HUDEP-2 (cell line): ENCODE measurements around the gene RNF19B.
"Not testable (repeated sequence)": the region's sequence is repeated elsewhere in the genome, so short reads cannot be mapped to it uniquely, and the experiment has no call there.

Experiments
- DNase-seq, 76 experiments: peaks; one replicate each; lab custom pipeline; 2025; ENCODE audit not compliant: unreplicated experiment in 76 of 76; lab: John Stamatoyannopoulos, UW

The RNF19B gene

DNA sequence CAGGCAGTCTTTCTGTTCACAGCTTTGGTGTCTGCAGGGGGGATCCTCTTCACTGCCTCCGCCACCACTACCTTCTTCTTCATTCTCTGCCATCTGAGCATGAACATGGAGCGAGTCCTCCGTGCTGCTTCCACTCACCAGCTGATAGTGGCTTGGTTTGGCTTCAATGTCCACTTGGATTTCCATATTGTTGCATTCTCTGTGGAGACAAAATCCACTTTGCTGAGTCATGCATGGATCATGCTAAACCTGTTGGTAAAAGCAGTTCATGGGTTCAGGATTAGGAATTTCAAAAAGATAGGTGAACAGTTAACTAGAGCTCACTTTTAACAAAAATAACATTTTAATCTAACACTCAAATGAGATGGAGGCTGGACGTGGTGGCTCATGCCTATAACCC is 27.5 kb downstream of the RNF19B start:
- DNase-seq = no peak

DNA sequence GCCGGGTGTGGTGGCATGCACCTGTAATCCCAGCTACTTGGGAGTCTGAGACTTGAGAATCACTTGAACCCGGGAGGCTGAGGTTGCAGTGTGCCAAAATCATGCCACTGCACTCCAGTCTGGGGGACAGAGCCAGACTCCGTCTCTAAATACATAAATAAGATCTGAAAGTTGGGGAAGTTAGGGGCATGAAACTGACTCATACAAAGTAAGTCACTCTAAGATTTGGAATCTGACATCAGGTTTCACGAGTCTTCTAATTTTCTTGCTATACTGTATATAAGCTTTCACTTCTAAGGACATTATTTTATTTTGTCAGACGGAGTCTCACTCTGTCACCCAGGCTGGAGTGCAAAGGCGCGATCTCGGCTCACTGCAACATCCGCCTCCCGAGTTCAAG is 30.1 kb downstream of the RNF19B start:
- no peak for DNase-seq

DNA sequence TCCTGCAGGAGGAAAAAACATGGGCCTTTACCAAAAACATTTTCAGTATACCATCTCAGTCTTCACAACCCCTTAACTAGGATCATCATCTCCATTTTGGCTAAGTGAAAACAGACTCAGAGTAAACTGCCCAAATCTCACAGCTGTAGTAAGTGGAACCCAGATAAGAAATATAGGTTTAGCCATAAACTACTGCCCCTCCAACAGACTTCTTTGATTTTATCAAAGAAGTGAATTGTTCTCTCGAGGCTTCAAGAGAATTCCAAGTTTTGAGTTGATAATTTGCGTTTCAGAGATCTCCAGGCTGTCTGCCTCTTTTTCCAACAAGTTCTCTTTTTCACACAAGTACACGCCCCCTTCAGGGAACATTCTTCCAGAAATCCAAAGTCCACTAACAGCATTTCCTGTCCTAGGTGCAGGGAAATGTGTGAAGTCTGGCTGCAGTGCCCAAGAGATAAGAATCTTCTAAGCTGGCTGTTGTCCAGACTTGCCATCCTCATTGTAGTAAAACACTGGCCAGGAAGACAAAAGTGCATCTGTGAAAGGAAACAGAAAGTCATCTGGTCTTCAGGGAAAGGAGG is 30.8 kb downstream of the RNF19B start:
- DNase-seq = peak in 10 of 76 experiments; percentile 5 to 25 (median 14)

DNA sequence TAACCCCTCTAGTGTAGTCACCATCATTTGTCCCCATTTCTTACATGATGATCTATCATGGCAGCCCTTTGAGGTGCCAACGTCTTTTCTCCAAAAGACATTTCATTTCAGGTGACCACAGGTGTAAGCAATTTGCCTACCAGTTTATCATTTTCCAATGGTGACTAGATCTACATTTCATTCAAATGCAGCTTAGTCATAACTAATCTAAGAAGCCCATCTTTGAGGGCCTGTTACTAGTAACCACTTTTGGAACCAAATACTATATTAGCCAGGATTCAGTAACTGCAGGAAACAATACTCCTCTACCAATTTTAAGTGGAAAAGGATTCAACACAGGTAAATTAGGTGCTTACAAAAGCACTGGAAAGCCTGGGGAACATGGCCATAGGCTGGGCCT is 32.8 kb downstream of the RNF19B start:
- DNase-seq = no peak

DNA sequence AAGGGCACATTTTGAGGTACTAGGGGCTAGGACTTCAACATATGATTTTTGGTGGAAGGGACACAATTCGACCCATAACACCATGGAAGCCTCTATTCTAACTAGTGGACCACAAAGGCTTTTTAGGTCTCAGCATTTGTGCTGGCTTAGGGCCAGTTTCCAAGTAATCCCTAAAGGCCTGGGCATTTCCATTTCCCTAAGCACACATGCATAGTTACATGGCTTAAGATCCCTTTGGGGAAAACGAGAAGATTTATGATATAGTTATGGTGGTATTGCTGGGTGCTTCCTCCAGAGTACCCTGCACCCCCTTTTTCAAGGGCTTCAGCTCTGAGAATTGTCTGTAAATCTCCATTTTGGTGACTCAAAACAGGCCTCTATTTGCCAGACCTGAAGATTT is 35.2 kb downstream of the RNF19B start:
- no peak for DNase-seq

DNA sequence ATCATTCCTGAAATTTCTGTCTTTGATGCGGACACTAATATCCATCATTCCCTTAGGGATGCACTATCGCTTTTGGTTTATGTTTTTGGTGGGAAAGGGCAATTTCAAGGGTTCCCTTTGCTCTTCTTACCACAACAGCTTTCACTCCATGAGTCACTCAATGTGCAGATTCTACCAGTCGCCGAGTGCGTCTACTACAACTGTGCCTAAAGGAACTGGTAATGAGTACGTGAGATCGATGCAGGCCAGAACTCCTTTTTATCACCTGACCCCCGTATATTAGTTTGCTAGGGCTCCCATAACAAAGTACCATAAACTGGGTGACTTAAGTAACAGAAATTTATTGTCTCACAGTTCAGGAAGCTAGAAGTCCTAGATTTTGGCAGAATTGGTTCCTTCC is 35.9 kb downstream of the RNF19B start:
- DNase-seq = no peak

DNA sequence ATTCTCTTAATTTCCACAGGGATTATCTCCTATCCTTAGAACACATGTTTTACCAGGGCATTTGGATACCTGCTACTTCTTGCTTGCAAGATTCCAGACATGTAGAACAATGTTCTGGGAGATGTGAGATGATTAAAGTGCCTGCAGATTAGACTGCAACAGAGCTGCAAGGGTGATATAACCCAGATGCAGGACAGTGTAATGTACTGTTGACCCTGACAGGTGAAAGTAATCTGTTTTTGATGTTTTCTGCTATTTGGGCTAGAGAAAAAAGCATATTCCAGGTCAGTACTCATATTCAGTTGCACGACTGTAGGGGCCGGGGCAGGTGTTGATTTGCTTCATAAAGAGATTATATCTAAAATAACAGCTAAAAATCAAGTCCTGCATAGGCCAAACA is 36.3 kb downstream of the RNF19B start:
- DNase-seq = no peak

DNA sequence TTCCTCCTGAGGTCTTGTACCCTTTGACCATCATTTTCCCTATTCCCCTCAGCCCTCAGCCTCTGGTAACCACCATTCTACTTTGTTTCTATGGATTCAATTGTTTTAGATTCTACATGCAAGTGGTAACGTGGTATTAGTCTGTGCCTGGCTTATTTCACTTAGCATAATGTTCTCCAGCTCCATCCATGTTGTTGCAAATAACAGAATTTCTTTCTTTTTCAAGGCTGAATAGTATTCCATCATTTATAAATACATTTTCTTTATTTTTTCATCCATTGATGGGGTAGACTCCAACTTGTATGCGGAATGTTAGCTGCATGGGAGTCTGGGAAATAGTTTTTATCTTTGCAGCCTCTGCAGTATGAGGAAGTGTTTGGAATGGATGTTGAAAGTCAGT is 37.2 kb downstream of the RNF19B start:
- DNase-seq = no peak

DNA sequence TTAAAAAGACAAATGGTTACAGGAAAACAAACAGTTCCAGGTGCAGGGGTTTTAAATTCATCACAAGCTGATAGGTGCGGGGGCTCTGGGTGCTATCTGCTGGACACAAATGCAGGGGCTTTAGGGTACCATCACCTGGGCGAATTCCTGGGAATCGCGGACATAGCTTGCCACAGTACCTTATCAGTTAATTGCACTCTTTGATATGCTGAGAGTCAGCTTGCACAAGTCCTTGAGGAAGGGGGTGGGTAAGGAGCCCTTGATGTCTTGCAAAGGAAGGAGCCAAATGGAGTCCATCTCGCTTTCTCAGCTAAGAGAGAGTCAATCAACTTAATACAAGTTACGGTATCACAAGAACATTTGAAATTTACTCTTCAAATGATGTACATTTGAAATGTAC is 38.0 kb downstream of the RNF19B start:
- DNase-seq = no peak

DNA sequence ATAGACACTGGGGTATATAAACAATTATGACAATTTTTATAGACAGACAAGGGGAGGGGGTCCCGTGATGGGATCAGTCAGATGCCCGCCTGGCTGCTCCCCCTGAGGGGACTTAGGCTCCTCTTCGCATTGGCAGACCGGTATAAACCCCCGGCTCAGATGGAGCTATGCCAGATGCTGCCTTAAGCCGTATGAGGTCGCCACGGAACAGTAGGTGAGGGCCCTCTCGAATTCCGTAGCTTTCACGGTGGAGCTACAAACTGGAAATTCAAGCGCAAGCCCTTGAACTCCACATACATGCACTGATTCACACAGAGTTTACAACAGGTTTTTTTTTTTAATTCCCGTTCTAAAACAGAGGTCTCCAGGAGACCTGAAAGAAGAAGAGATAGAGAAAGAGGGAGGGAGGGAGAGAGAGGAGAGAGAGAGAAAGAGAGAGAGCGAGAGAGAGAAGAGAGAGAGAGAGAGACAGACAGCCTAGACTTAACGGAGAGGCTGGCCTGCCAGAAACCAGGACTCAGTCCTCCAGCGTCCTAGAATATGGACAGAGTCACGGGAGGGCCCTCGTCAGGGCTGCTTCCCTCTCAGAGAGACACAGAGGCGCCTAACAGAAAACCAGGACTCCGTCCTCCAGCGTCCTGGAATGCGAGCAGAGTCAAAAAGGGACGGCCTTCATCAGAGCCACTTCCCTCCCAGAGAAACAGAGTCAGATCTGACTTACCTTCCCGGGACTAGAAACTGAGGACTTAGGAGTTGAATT is 39.0 kb downstream of the RNF19B start:
- DNase-seq = no peak

DNA sequence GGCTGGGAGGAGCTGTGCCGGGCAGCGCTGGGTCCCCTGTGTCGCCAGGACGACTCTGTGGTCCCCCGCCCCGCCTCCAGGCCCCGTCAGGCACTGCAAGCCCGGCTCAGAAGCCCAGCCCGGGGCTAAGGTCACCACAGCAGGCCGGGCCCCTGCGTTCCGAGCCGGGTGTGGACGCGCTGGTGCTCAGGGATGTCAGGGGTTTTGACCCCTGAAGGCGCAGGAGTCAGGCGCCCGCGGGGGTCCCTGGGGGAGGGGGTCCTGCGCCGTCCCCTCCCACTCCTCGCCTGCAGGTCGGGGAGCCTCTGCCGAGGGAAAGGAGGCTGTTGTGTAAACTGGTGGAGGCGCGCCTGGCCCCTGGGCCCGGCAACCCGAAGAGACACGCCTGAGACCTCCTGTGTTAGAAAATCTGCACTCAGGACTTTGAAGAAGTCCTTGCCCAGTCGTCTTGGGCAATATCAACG is 39.7 kb downstream of the RNF19B start:
- DNase-seq = no peak

DNA sequence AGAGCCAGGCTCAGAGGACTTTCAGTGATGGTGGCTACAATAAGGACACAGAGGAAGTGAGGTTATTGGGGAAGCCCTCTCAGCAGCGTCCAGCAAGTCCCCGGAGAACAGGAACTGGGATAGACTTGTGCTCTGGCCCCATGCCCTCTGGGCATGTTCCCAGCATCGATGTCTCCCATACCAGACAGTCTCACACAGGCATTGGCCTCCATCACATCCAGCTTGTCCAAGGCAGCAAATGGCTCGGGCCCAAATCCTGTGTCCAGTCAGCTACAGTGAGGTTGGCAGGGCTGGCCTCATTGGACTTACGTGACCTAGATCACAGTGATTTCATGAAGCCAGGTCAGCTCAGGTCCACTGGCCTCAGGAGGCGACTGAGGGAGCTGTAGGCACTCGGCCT is 43.8 kb downstream of the RNF19B start:
- DNase-seq = no peak

DNA sequence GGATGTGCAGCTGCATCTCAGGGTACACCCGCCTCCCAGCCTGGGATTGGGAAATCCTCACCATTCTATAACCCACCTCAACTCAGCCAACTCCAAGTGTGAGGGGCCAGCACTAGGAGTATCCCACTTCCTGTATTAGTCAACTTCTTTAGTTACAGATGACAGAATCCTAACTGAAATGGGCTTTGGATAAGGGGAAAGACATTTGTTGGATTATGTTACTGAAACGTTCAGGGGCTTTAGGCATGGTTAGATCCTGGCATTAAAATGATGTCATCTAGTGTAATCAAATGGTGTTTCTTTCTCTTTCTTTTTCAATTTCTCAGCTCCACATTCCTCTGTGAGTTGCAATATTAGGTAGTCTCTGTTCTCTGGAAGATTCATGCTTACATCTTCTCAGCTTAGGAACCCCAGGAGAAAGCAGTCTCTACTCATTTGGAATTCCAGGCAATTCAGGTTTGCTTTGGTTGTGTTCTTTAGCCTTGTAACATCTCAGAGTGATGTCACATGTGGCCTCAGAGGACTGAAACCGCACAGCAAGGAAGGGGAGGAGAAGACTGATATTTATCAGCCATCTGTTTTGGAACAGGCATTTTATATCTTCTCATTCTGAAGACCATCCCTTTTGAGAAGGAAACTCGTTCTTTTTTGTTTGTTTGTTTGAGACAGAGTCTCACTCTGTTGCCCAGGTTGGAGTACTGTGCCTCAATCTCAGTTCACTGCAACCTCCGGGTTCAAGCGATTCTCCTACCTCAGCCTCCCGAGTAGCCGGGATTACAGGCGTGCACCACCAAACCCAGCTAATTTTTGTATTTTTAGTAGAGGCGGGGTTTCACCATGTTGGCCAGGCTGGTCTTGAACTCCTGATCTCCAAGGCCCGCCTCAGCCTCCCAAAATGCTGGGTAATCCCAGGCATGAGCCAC is 44.5 kb downstream of the RNF19B start:
- peak in 2 of 76 experiments; percentile 2 to 9 for DNase-seq

DNA sequence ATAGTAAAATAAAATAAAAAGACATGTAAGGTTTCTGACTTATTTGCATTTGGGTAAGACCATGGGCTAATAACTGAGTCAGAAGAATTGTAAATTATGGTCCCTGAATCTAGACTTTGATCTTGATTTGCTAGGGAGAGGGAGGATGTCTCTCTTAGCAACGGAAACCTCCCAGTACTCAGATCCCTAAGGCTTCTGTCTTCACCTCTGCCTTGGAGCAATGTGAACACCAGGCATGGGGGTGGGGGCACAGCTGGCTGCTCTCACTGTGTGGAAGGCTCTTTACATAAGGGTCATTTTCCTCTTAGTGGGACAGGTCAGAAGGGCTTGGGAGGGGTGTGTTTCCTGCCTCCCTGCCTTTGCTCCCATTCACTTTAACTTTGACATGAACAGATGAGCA is 46.4 kb downstream of the RNF19B start:
- no peak for DNase-seq

DNA sequence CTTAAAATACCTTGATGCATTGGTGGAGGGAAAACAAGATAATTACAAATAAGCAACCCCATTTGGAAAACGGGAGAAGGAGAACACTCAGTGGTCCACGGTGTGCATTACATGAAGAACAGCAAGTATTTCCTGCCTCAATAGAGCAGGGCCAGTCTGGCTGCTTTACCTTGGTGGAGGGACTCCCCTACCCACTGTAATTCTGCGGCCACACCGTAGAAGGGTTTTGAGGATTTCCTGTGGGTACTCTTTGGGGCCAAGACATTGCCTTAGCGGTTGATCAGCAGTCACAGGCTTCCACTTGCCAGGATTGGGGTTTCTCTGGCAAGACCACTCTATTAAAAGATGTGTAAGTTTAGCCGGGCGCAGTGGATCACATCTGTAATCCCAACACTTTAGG is 47.1 kb downstream of the RNF19B start:
- DNase-seq = no peak

DNA sequence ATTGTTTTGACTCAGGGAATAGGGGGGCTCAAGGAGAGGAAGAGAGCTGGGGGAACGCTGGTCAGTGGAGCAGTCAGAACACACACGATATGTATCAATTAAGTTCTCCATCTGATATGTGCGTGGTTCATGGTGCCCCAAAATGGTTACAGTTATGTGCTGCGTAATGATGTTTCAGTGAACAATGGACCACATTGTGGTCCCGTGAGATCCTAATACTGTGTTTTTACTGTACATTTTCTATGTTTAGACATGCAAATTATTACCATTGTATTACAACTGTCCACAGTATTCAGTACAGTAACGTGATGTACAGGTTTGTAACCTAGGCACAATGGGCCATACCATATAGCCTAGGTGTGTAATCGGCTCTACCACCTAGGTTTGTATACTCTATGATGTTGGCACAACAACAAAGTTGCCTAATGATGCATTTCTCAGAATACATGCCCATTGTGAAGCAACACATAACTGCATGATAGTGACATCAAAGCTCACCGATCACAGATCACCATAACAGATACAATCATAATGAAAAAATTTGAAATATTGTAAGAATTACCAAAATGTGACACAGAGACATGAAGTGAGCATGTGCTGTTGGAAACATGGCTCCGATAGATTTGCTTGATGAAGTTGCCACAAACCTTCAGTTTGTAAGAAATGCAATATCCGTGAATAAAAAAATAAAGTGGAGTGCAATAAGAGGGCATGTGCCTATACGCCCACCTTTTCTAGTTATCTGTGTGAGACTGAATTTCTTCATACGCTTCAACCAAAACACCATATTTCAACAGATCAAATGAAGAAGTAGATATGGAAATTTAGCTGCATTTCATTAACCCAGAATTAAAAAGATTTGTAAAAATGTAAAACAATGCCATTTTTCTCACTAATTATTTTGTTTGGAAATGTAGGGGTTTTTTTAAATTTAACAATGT is 48.6 kb downstream of the RNF19B start:
- DNase-seq = no peak

DNA sequence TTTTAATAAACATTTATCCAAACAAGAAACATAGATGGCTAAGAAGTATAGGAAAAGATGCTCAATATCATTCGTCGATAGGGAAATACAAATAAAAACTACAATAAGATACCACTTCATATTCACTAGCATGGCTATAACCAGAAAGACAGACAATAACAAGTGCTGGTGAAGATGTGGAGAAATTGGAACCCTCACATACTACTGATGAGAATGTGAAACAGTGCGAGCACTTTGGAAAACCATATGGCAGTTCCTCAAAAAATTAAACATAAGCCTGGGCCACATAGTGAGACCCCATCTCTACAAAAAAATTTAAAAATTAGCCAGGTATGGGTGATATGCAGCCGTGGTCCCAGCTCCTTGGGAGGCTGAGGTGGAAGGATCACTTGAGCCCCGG is 54.3 kb downstream of the RNF19B start:
- no peak for DNase-seq

DNA sequence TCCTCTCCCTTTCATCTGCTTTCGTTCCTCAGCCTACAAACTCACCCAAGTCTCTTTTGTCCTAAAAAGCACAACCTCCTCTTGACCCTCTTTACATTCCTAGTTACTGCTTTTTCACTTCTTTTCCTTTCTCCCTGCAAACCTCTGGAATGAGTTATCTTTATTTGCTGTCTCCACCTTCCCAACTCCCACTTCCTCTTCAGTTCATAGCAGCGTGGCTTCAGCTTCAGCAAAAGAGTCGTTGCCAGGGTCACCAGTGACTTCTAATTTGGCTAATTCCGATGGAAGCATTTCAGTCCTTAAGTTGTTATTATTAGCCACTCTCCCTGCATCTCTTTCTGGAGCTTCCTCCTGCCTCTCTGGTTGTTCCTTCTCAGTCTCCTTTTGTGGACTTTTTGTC is 57.2 kb downstream of the RNF19B start:
- DNase-seq = no peak

DNA sequence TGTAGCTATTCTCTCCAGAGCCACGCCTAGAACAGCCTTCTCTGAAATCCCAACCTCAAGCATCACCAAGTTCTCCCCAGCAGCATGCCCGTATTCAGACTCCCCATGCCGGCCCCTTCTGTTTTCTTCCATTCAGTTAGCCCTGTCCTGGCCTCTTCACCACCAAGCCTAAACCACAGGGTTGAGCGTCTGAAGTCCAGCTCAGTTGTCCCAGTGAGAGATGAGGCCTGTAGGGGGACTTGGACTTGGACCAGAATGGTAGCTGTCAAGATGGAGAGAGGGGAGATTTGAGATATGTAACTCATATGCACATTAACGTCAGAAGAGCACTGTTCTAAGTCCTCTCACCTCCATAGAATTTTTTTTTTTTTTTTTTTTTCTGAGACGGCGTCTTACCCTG is 58.0 kb downstream of the RNF19B start:
- no peak for DNase-seq

DNA sequence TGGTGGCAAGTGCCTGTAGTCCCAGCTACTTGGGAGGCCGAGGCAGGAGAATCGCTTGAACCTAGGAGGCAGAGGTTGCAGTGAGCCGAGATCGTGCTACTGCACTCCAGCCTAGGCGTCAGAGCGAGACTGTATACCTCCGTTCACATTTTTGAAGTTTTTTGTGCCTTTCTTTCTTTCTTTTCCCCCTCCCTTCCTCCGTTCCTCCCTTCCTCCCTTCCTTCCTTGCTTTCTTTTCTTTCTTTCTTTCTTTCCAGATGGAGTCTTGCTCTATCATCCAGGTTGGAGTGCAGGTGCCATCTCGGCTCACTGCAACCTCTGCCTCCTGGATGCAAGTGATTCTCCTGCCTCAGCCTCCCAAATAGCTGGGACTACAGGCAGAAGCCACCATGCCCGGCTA is 59.0 kb downstream of the RNF19B start:
- not testable (repeated sequence) for DNase-seq
